Activated CD4-positive, CD25-positive, alpha-beta regulatory T cell treated with anti-CD3 and anti-CD28 coated beads, Interleukin-2, amount 50 U/mL, for 16 hours (primary cell): ENCODE data around the gene MED28.
"Not testable (repeated sequence)": the region's sequence is repeated elsewhere in the genome, so short reads cannot be mapped to it uniquely, and the experiment has no call there.

ENCODE experiments used
- DNase-seq: peaks from one replicate; pipeline ENCODE4 v3.0.0-alpha.2; 2020; ENCODE audit warnings: low read depth, low spot score

Gene MED28

DNA sequence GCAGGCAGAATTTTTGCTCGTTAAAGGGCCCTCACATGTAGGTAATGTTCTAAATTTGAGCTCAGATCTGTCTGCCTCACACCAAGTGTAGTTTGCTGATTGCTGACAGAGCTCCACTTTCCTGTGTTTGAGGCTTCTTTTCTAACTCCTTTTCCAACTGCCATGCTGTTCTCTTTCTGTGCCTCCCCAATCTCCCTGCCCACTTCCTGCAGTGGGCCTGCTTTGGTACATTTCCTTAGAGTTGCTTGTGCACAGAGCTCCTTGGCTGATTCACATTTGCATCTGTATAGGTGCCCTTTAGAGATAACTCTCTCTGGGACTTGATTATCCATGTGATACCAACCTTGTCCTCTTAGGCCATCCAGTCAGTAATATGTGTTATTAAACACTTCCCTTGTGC lies 4.5 kb downstream of the MED28 start:
- DNase-seq: no peak

- DNase-seq: no peak
These were observed 5.1 kb downstream of the MED28 start for GRCh38 chr4:17619416-17620105.

- no peak for DNase-seq
These were observed 9.1 kb downstream of the MED28 start for GRCh38 chr4:17623451-17624001.

- no peak for DNase-seq
These were observed 10.4 kb downstream of the MED28 start for GRCh38 chr4:17624821-17625220.

DNA sequence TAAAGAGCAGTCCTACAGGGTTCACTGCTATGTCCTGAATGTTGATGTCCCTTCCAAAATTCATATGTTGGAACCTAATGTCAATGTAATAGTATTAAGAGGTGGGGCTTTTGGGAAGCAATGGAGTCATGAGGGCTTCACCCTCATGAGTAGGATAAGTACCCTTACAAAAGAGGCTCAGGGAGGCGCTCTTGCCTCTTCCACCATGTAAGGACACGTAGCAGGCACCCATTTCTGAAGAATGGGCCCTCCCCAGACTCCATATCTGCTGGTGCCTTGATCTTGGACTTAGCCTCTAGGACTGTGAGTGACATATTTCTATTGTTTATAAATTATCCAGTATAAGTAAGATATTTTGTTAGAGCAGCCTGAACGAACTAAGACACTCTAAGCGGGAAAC lies 15.8 kb downstream of the MED28 start:
- DNase-seq: no peak

DNA sequence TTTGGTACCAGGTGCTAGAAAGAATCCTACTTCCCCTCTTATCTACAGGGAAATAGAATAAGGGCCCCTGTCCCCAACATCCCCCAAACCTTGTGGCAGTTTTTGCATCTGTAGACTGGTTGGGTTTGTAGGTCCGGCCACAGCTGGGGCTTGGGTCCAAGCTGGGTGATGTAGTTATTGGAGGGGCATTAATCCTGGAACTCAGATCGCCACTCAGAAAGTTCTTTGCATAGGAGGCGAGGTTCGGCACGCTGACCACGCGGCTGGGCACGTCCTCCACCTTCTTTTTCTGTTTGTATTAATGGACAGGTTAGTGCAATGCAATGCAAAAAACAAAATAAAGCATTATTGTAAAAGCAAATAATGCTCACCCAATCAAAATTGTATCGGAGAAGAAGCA lies 19.2 kb downstream of the MED28 start:
- DNase-seq: no peak

DNA sequence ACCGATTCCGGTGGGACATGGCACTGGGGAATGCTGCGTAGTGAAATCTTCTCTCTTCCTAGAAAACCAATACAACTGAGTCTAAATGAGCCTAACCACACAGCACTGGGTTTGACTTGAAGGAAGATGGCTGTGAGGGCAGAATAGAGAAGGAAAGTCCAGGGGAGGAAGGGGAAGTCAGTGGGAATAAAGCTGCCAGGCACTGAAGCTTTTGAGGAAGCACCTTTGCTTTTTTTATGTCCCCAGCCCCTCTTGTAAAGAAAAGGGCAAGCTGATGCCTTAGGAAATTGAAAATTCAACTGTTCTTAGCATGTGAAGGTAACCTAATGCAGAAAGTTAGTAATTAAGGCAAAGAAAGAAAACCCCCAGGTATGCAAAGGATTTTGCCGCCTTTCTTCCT lies 20.6 kb downstream of the MED28 start:
- no peak for DNase-seq

DNA sequence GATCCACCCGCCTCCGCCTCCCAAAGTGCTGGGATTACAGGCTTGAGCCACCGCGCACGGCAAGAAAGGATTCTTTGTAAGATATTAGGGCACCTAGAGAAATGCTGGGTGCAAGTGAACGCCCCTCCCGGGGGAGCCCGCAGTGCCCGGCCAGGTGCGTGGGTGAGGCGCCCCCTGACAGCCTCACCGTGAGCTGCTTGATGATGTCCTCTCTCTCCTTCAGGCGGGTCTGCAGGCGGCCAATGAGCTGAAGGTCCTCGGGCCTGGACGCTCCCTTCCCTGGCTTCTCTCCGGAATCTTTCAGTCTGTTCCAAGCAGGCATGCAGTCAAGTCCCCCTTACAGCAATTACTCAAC lies 21.9 kb downstream of the MED28 start:
- no peak for DNase-seq

DNA sequence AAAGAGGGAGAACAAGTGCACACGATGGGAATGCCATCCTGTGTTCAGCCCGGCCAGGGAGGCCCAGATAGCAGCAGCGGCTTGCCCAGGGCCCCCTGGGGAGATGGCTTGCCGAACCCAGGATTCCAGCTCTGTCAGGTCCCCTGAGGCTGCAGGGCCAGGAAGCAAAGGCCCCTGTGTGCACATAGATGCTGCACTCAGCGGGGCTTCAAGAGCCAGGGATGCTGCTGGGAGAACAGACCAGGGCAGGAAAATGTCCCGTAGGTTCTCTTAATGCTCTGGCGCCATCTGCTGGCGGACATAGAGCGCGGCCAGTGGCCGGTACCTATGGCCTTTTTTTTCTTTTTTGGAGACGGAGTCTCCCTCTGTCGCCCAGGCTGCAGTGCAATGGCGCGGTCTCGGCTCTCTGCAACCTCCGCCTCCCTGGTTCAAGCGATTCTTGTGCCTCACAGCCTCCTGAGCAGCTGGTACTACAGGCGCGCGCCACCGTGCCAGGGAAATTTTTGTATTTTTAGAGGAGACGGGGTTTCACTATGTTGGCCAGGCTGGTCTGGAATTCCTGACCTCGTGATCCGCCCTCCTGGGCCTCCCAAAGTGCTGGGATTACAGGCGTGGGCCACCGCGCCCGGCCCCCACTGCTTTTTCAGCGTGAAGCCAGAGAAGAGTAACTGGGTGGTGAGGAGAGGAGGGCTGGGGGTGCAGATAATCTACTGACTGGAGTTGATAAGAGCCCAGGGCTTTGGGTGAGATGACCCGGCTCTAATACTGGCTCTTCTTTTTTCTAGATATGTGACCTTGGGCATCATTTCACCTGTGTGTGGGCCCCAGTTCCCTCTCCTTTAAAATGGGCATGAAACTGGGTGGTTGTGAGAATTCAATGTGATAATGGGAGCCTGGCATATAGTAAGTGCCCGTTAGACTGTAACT lies 22.5 kb downstream of the MED28 start:
- peak; percentile 40 for DNase-seq

GRCh38 chr4:17639136-17639535 lies 24.7 kb downstream of the MED28 start:
- DNase-seq: no peak

GRCh38 chr4:17642398-17642783 lies 27.9 kb downstream of the MED28 start:
- no peak for DNase-seq

DNA sequence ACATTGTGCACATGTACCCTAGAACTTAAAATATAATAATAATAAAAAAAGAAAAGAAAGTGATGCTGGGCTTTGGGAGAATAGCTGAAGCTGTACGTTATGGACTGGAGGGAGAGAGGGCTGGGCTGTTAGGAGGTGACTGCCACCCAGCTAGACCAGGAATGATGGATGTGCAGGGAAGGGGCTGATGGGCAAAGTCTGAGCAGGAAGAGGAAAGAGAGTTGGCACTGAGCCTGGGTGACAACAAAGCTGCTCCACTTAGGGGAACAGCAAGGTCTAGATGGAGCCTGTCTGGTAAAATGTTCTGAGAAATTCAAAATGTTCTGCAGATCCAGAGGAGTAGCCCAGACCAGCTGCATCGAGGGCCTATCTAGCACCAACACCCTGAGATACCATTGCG lies 32.3 kb downstream of the MED28 start:
- no peak for DNase-seq

GRCh38 chr4:17647176-17647806 lies 32.9 kb downstream of the MED28 start:
- DNase-seq: no peak

DNA sequence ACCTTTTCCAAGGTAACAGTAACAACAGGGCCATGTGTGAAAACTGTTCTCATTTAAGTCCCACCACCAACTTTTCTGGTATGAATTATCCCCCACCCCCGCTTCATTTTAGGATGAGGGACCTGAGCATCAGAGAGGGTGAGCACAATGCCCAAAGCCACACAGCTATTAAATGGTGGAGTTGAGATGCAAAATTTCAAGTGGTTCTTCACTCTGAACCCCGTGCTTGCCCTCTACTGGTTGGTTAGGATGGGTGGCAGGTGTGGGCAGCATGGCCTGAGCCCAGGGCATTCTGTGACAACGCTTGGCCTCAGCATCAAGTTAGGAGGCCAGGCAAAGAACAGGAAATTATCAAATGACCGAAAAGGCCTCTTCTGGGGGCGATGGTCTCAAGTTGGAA lies 33.5 kb downstream of the MED28 start:
- DNase-seq: no peak

DNA sequence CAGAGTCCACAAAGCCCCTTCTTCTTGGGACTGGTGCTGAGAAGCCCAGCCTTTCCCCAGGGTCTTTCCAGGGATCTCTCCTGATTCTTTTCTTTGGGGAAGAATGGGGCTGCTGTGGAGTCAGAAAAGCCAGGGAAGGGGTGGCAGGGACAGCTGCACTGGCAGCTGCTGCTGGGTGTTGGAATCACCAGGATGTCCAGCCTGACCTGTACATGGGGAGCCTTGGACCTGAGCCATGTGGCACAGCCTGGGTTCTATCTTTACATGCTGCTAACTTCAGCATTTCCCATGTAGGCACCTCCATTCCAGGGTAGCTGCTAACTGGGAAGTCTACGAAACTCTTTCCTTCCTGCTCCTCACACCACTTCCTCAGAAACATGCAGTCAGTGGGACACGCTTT lies 36.0 kb downstream of the MED28 start:
- DNase-seq: no peak

DNA sequence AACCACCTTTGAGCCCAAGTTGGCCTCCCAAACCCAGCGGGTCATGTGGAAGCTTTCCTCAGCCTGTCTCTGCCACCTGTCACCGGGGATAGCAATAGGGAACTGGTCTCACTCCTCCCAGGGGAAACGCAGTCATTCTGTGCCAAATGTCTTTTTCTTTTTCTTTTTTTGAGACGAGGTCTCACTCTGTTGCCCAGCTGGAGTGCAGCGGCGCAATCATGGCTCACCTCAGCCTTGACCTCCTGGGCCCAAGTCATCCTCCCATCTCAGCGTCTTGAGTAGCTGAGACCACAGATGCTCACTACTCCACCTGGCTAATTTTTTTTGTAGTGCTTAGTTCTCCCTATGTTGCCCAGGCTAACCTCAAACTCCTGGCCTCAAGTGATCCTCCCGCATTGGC lies 40.3 kb downstream of the MED28 start:
- no peak for DNase-seq

- DNase-seq: no peak
These were observed 42.6 kb downstream of the MED28 start for GRCh38 chr4:17657090-17657489.

GRCh38 chr4:17657849-17658248 lies 43.4 kb downstream of the MED28 start:
- no peak for DNase-seq

DNA sequence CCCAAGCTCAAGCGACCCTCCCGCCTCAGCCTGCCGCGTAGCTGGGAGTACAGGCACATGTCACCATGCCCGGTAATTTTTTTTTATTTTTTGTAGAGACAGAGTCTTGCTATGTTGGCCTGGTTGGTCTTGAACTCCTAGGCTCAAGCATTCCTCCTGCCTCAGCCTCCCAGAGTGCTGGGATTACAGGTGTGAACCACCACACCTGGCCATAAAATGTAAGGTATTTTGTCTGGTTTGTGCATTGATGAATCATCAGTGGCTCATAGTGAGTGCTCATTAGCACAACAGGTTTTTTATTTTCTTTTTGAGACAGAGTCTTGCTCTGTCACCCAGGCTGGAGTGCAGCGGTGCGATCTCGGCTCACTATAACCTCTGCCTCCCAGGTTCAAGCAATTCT lies 44.8 kb downstream of the MED28 start:
- DNase-seq: not testable (repeated sequence)

DNA sequence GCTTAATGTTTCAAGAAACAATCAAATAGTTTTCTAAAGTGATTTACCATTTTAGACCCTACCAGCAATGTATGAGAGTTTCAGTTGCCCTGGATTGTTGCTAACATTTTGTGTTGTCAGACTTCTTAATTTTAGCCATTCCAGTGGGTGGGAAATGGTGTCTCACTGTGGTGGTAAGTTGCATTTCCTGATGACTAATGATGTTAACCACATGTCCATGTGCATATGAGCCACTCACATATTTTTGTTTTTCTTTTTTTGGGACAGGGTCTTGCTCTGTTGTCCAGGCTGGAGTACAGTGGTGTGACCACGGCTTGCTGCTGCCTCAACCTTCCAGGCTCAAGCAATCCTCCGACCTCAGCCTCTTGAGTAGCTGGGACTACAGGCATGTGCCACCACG lies 48.3 kb downstream of the MED28 start:
- DNase-seq: no peak

GRCh38 chr4:17664755-17665154 lies 50.3 kb downstream of the MED28 start:
- no peak for DNase-seq

DNA sequence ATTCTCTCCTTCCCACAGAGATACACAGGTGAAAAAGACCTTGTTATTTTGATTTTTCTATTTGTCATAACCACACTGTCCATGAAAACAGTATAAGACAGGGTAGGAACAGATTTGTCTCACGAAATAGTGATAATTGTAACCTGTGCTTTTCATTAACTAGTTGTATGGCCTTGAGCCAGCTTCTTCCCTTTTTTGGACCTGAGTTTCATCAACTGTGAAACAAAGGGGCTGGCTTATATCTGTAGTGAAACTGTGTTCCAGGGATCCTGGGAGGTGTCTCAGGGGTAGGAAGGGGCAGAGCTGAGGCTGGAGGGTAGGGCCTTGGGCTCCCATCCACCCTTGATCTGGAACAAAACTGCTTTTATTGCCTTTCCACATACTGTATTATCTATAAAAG lies 50.9 kb downstream of the MED28 start:
- DNase-seq: no peak
